ENCODE data around the gene GADD45A.

The GADD45A gene

GRCh38 chr1:67719329-67720196 is 34.6 kb downstream of the GADD45A start (continued):
- no peak for TF ChIP-seq ZNF274 (IDR thresholded peaks at IDR 0.05; ENCODE audit: low read length)
- TF ChIP-seq ZNF274 (tag by site-specific recombination; IDR thresholded peaks at IDR 0.05; ENCODE audit: borderline replicate concordance), result no peak
- TF ChIP-seq HIC1 (tag by site-specific recombination; IDR thresholded peaks at IDR 0.05), result no peak
- TF ChIP-seq REPIN1 (tag by site-specific recombination; IDR thresholded peaks at IDR 0.05; ENCODE audit: low read depth), result no peak
- no peak for TF ChIP-seq ZFP41 (tag by site-specific recombination; IDR thresholded peaks at IDR 0.05; ENCODE audit: borderline replicate concordance)
- peak; percentile 77; the same call in 1 of the 2 replicates for TF ChIP-seq WT1 (tag by site-specific recombination; IDR thresholded peaks at IDR 0.05)

GRCh38 chr1:67721112-67721511 is 36.1 kb downstream of the GADD45A start:
- Histone ChIP-seq H3K4me1 (ENCODE audit: control insufficient read depth, insufficient read depth, low read length) (peaks cover 16% of the 10 kb centered on the region), H3K27ac (ENCODE audit: extremely low read depth, low read depth, low read length) (no peak overlapping the region), H3K4me3 (ENCODE audit: low read depth, low read length) (no peak overlapping the region), H3K9me3 (ENCODE audit: control insufficient read depth, insufficient read depth, low read depth, low read length) (no peaks in the 10 kb centered on the region), H3K36me3 (ENCODE audit: control insufficient read depth in 2 of 2, insufficient read depth in 1 of 2, low read length in 2 of 2) (no peaks in the 10 kb centered on the region)
- TF ChIP-seq ZNF148 (tag by site-specific recombination; IDR thresholded peaks at IDR 0.05; ENCODE audit: borderline replicate concordance) (no peak), ZNF600 (tag by site-specific recombination; IDR thresholded peaks at IDR 0.05) (peak; percentile 62; the same call in 1 of the 2 replicates), TCF7L2 (IDR thresholded peaks at IDR 0.05; ENCODE audit: borderline replicate concordance, low read depth, low read length) (no peak), ZBTB20 (tag by site-specific recombination; IDR thresholded peaks at IDR 0.05) (no peak), AEBP2 (tag by site-specific recombination; IDR thresholded peaks at IDR 0.05; ENCODE audit: borderline replicate concordance) (no peak)
- POLR2A ChIA-PET, result interaction anchor here (1.2 to 1.5 kb wide), 2 partner anchors 34 to 36 kb away, joined by 3 to 5 read pairs; partner anchors contain the start of gene GADD45A
- CTCF ChIA-PET, result interaction anchor here (0.9 to 1.3 kb wide), 4 partner anchors 9 to 220 kb away, joined by 3 to 5 read pairs (median 4); no protein-coding TSS in a partner anchor

- POLR2A ChIA-PET, result no interaction called here
- H3K4me3 ChIP-seq (ENCODE audit: low read depth, low read length), result no peak overlapping the region
- no peak for TF ChIP-seq ZSCAN5A (tag by site-specific recombination; IDR thresholded peaks at IDR 0.05)
- TF ChIP-seq ZBTB49 (tag by site-specific recombination; IDR thresholded peaks at IDR 0.05; ENCODE audit: low read depth), result no peak
- TF ChIP-seq ZNF223 (tag by site-specific recombination; IDR thresholded peaks at IDR 0.05), result no peak
- TF ChIP-seq ZNF335 (tag by site-specific recombination; conservative IDR thresholded peaks at IDR 0.05), result no peak
- no peak for TF ChIP-seq ZNF571 (tag by site-specific recombination; IDR thresholded peaks at IDR 0.05)
- TF ChIP-seq ZNF449 (tag by site-specific recombination; IDR thresholded peaks at IDR 0.05), result 0 out of 2 replicates have a peak, but pooled peaks have one; percentile 15
These were observed 36.8 kb downstream of the GADD45A start for GRCh38 chr1:67721650-67722291.

More at GRCh38 chr1:67721650-67722291, 36.8 kb downstream of the GADD45A start:
- H3K9me3 ChIP-seq (ENCODE audit: control insufficient read depth, insufficient read depth, low read depth, low read length), result no peaks in the 10 kb centered on the region
- peaks cover 14% of the 10 kb centered on the region for H3K4me1 ChIP-seq (ENCODE audit: control insufficient read depth, insufficient read depth, low read length)
- no peaks in the 10 kb centered on the region for H3K36me3 ChIP-seq (ENCODE audit: control insufficient read depth in 2 of 2, insufficient read depth in 1 of 2, low read length in 2 of 2)
- no peak overlapping the region for H3K27ac ChIP-seq (ENCODE audit: extremely low read depth, low read depth, low read length)
- CTCF ChIA-PET, result interaction anchor here (0.5 to 1.3 kb wide), 6 partner anchors 8 to 221 kb away, joined by 3 to 5 read pairs (median 3); no protein-coding TSS in a partner anchor
